Left colon (tissue), 2 donors: Measurements from ENCODE around the gene TMEM163. TPM values are rescaled to one million over a fixed set of nuclear protein-coding genes. Genes with fewer than 3 reads are reported as not detected.
"Not testable (repeated sequence)": the region's sequence is repeated elsewhere in the genome, so short reads cannot be mapped to it uniquely, and the experiment has no call there.

Experiments
- ATAC-seq: fragments of 200-7000 bp; cut with Tn5 transposase; one replicate; pipeline ENCODE4 v1.9.1; 2020; ENCODE audit warnings: mild to moderate bottlenecking, moderate library complexity
- DNase-seq, 2 donors: peaks; one replicate each; pipeline ENCODE4 v3.0.0-alpha.2; 2020
- intact Hi-C, 2 donors: fragments of 100-400 bp; cut with DNase I in 1 of 2; cut with micrococcal nuclease in 1 of 2; formaldehyde crosslinking; loops; one replicate each; pipeline versions ENCODE4 v1.11.2 to v1.14.0; 2022; cut with DNase I, micrococcal nuclease
- total RNA-seq, 2 donors: library from RNA; stranded (reverse); fragmentation: NEBNext Ultra II Directional; extraction: Animal tissue kit (Norgen Biotek cat#: 25700); gene quantifications; one replicate each; pipeline ENCODE4 v1.2.1, GENCODE V29; 2021
- donor health status: DM: no; HTN: no; CAD: no.
- donor health status: DM: yes; HTN: yes; CAD: no.

TMEM163 gene
- total RNA-seq, 2 donors from 2014 or later, result 0.25 TPM; not detected in 1

GRCh38 chr2:134670955-134671354 lies 47.8 kb downstream of the TMEM163 start:
- no peak for ATAC-seq
- no peak for DNase-seq
- intact Hi-C loops, result no loop called here

GRCh38 chr2:134669731-134670669 lies 48.8 kb downstream of the TMEM163 start:
- intact Hi-C loops, result no loop called here
- no peak for ATAC-seq
- no peak for DNase-seq

- intact Hi-C loops, result no loop called here
- DNase-seq, result no peak
- no peak for ATAC-seq
These were observed 50.0 kb downstream of the TMEM163 start for GRCh38 chr2:134668821-134669220.

- intact Hi-C loops, result no loop called here
- DNase-seq, result no peak
- no peak for ATAC-seq
These were observed 51.3 kb downstream of the TMEM163 start for GRCh38 chr2:134667541-134667940.

- no peak for ATAC-seq
These were observed 51.7 kb downstream of the TMEM163 start for GRCh38 chr2:134667081-134667480.

GRCh38 chr2:134665727-134666506 lies 52.9 kb downstream of the TMEM163 start:
- intact Hi-C loops, result no loop called here

More at GRCh38 chr2:134667081-134667480, 51.7 kb downstream of the TMEM163 start:
- DNase-seq, result no peak
- intact Hi-C loops, result no loop called here

GRCh38 chr2:134663451-134664450 lies 55.0 kb downstream of the TMEM163 start:
- no peak for ATAC-seq
- intact Hi-C loops, result no loop called here
- DNase-seq, result no peak

More at GRCh38 chr2:134665727-134666506, 52.9 kb downstream of the TMEM163 start:
- ATAC-seq (no peak), DNase-seq (no peak)

- no peak for DNase-seq
- no peak for ATAC-seq
- intact Hi-C loops, result no loop called here
These were observed 56.0 kb downstream of the TMEM163 start for GRCh38 chr2:134662751-134663150.

GRCh38 chr2:134660626-134661402 lies 58.0 kb downstream of the TMEM163 start:
- ATAC-seq, result no peak
- intact Hi-C loops, result no loop called here
- no peak for DNase-seq

GRCh38 chr2:134659724-134660123 lies 59.1 kb downstream of the TMEM163 start:
- DNase-seq (no peak), ATAC-seq (no peak)
- intact Hi-C loops, result no loop called here

GRCh38 chr2:134657650-134658250 lies 61.0 kb downstream of the TMEM163 start:
- ATAC-seq, result no peak
- intact Hi-C loops, result no loop called here

GRCh38 chr2:134656391-134656790 lies 62.4 kb downstream of the TMEM163 start:
- intact Hi-C loops, DNase-seq, ATAC-seq: not testable (repeated sequence)

More at GRCh38 chr2:134657650-134658250, 61.0 kb downstream of the TMEM163 start:
- no peak for DNase-seq

- intact Hi-C loops, result no loop called here
- ATAC-seq, result no peak
- DNase-seq, result no peak
These were observed 70.2 kb downstream of the TMEM163 start for GRCh38 chr2:134648586-134648985.

GRCh38 chr2:134647607-134648256 lies 71.1 kb downstream of the TMEM163 start:
- DNase-seq (no peak), ATAC-seq (no peak)
- intact Hi-C loops, result no loop called here

- ATAC-seq, result no peak
- no peak for DNase-seq
- intact Hi-C loops, result no loop called here
These were observed 75.9 kb downstream of the TMEM163 start for GRCh38 chr2:134642938-134643337.

- DNase-seq, result no peak
- intact Hi-C loops, result no loop called here
- no peak for ATAC-seq
These were observed 78.3 kb downstream of the TMEM163 start for GRCh38 chr2:134640494-134640893.

- no peak for DNase-seq
- ATAC-seq, result no peak
- intact Hi-C loops, result no loop called here
These were observed 79.5 kb downstream of the TMEM163 start for GRCh38 chr2:134639265-134639664.
